Calu3 (cell line): ENCODE results near the gene OR7D2. TPM values are rescaled to one million over a fixed set of nuclear protein-coding genes. Genes with fewer than 3 reads are reported as not detected.
A peak's percentile ranks its signal among the peaks of the same experiment; 100 is the strongest.

ENCODE experiments used
- BruUV-seq: library from RNA; stranded (reverse); fragments of 400-500 nt; replicated peaks from 2 replicates; lab custom pipeline; 2021; lab: Mats Ljungman, UMichigan
- CTCF ChIA-PET: fragments of 300-600 bp; sonication (Branson Sonifier 250); formaldehyde crosslinking; loops from one replicate; lab custom pipeline; 2022; ENCODE audit warnings: antibody characterized with exemption; lab: Charles Lee
- DNase-seq: peaks from one replicate; pipeline ENCODE4 v3.0.0; 2022
- H3K27ac Mint-ChIP-seq: one replicate; pipeline ENCODE4 v1.8.0; 2022; ENCODE audit warnings: mixed read lengths; ENCODE audit not compliant: unreplicated experiment
- H3K27me3 Mint-ChIP-seq: one replicate; pipeline ENCODE4 v1.8.0; 2022; ENCODE audit warnings: mixed read lengths; ENCODE audit not compliant: unreplicated experiment
- H3K36me3 Mint-ChIP-seq: one replicate; pipeline ENCODE4 v1.8.0; 2022; ENCODE audit warnings: mild to moderate bottlenecking, moderate library complexity, mixed read lengths; ENCODE audit not compliant: insufficient read depth, unreplicated experiment
- H3K4me1 Mint-ChIP-seq: one replicate; pipeline ENCODE4 v1.8.0; 2022; ENCODE audit warnings: mild to moderate bottlenecking, low read depth, mixed read lengths; ENCODE audit not compliant: unreplicated experiment
- H3K4me3 Mint-ChIP-seq: one replicate; pipeline ENCODE4 v1.8.0; 2022; ENCODE audit warnings: mild to moderate bottlenecking, low read depth, moderate library complexity, mixed read lengths; ENCODE audit not compliant: unreplicated experiment
- H3K9me3 Mint-ChIP-seq: one replicate; pipeline ENCODE4 v1.8.0; 2022; ENCODE audit warnings: low read depth, mixed read lengths; ENCODE audit not compliant: unreplicated experiment
- CTCF ChIP-seq: fragments of 200-600 bp; IDR thresholded peaks from one replicate; pipeline ENCODE4 v1.8.0; 2022; ENCODE audit warnings: antibody characterized with exemption; ENCODE audit not compliant: unreplicated experiment
- intact Hi-C: fragments of 100-400 bp; cut with micrococcal nuclease; formaldehyde crosslinking; loops from one replicate; pipeline ENCODE4 v1.10.0; 2022; ENCODE audit not compliant: unreplicated experiment
- total RNA-seq: library from RNA; stranded (reverse); gene quantifications from 2 replicates; pipeline ENCODE4 v1.2.3, GENCODE V29; 2022

The OR7D2 gene
- total RNA-seq, 1 experiment from 2014 or later: not detected

DNA sequence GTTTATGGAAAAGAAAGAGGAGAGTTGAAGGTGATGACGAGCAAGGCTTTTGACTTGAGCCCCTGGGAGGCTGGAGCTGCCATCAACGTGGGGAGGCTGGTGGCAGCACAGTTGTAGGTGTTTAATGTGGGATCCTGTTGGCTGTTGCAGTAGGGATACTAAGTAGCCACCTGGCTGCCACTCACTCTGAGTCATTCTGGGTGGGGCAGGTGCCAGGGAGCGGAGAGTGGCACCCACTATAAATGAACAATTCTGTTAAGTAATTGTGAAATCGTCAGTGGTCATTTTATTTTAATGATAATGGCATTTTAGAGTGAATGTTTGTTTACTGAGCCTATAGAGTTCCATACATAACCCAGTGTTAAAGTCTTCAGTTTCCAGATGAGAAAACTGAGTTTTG lies 28.8 kb upstream of the OR7D2 start:
- H3K4me1 Mint-ChIP-seq: peaks cover 16% of the 10 kb centered on the region
- no TSS peak for BruUV-seq
- H3K27me3 Mint-ChIP-seq: no peaks in the 10 kb centered on the region
- no peak overlapping the region for H3K4me3 Mint-ChIP-seq
- H3K36me3 Mint-ChIP-seq: peaks cover 46% of the 10 kb centered on the region
- peaks cover 32% of the 10 kb centered on the region for H3K9me3 Mint-ChIP-seq
- DNase-seq: no peak
- CTCF ChIA-PET: no interaction called here
- no peak for TF ChIP-seq CTCF
- H3K27ac Mint-ChIP-seq: peak overlapping the region; percentile 10
- intact Hi-C loops: loop anchor here (10.0 kb wide), 1 partner anchor 435 kb away; the partner anchor contains the start of gene ZNF121

DNA sequence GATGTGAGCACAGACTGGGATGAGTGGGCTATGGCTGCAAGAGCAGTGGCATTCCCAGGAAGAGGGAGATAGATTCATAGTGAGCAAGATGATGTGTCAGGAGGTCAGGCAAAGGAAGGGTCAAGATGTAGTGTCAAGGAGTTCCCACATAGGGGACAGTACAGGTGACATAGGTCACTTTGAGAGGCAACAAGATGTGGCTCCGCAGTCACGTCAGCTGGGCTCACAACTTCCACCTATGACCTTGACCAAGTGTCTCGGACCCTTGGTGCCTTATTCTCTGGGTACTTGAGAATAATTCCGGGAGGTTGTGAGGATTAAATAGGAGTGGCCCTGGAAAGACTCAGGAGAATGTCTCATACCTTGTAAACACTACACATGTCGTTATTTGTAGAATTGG lies 28.1 kb upstream of the OR7D2 start:
- H3K4me1 Mint-ChIP-seq: peaks cover 16% of the 10 kb centered on the region
- H3K36me3 Mint-ChIP-seq: peaks cover 52% of the 10 kb centered on the region
- no peak overlapping the region for H3K27ac Mint-ChIP-seq
- CTCF ChIA-PET: no interaction called here
- DNase-seq: no peak
- peaks cover 39% of the 10 kb centered on the region for H3K9me3 Mint-ChIP-seq
- no peaks in the 10 kb centered on the region for H3K27me3 Mint-ChIP-seq
- no peak for TF ChIP-seq CTCF
- intact Hi-C loops: no loop called here
- no TSS peak for BruUV-seq
- no peak overlapping the region for H3K4me3 Mint-ChIP-seq

GRCh38 chr19:9151367-9151766 lies 27.4 kb upstream of the OR7D2 start:
- H3K27me3 Mint-ChIP-seq: no peaks in the 10 kb centered on the region
- no peak overlapping the region for H3K27ac Mint-ChIP-seq
- H3K4me1 Mint-ChIP-seq: peaks cover 16% of the 10 kb centered on the region
- CTCF ChIA-PET: no interaction called here
- peaks cover 39% of the 10 kb centered on the region for H3K9me3 Mint-ChIP-seq
- no TSS peak for BruUV-seq
- intact Hi-C loops: no loop called here
- H3K4me3 Mint-ChIP-seq: no peak overlapping the region
- no peak for TF ChIP-seq CTCF
- no peak for DNase-seq
- peaks cover 59% of the 10 kb centered on the region for H3K36me3 Mint-ChIP-seq

- H3K27ac Mint-ChIP-seq: no peak overlapping the region
- no TSS peak for BruUV-seq
- H3K27me3 Mint-ChIP-seq: no peaks in the 10 kb centered on the region
- no peak overlapping the region for H3K4me3 Mint-ChIP-seq
- H3K9me3 Mint-ChIP-seq: peaks cover 21% of the 10 kb centered on the region
- H3K36me3 Mint-ChIP-seq: peaks cover 69% of the 10 kb centered on the region
- H3K4me1 Mint-ChIP-seq: no peaks in the 10 kb centered on the region
- no peak for TF ChIP-seq CTCF
- DNase-seq: no peak
- intact Hi-C loops: no loop called here
- CTCF ChIA-PET: no interaction called here
These were observed 23.2 kb upstream of the OR7D2 start for GRCh38 chr19:9155591-9155990.
